ENCODE measurements around the gene SFXN2.
"Not testable (repeated sequence)": the region's sequence is repeated elsewhere in the genome, so short reads cannot be mapped to it uniquely, and the experiment has no call there.

Gene SFXN2

DNA sequence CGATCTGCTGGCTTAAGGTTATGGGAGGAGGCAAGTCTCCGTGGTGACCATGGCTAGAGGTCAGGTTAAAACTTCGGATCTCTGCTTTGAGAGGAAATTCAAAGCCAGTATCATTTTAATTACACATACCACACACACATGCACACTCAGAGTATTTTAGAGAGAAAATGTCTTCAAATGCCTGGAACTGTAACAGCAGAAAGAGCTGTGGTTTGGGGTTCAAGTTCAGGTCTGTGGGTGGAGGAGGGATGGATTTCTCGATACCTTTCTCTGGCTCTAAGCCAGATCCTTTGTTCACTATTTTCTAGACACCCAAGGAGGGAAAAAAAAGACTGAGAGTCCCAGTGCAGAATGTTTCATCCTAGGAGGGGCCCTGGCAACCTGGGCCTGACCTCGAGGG is 32.7 kb upstream of the SFXN2 start:
- TF ChIP-seq, protein P1, sequence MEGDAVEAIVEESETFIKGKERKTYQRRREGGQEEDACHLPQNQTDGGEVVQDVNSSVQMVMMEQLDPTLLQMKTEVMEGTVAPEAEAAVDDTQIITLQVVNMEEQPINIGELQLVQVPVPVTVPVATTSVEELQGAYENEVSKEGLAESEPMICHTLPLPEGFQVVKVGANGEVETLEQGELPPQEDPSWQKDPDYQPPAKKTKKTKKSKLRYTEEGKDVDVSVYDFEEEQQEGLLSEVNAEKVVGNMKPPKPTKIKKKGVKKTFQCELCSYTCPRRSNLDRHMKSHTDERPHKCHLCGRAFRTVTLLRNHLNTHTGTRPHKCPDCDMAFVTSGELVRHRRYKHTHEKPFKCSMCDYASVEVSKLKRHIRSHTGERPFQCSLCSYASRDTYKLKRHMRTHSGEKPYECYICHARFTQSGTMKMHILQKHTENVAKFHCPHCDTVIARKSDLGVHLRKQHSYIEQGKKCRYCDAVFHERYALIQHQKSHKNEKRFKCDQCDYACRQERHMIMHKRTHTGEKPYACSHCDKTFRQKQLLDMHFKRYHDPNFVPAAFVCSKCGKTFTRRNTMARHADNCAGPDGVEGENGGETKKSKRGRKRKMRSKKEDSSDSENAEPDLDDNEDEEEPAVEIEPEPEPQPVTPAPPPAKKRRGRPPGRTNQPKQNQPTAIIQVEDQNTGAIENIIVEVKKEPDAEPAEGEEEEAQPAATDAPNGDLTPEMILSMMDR (IDR thresholded peaks at IDR 0.05; ENCODE audit: borderline replicate concordance, control extremely low read depth, extremely low read depth, insufficient read depth, missing control alignments): no peak
- in situ Hi-C loops (cut with MboI; ENCODE audit: low sequenced_read_pairs, unreplicated experiment): no loop called here
- DNase-seq (ENCODE audit: low spot score): no peak

DNA sequence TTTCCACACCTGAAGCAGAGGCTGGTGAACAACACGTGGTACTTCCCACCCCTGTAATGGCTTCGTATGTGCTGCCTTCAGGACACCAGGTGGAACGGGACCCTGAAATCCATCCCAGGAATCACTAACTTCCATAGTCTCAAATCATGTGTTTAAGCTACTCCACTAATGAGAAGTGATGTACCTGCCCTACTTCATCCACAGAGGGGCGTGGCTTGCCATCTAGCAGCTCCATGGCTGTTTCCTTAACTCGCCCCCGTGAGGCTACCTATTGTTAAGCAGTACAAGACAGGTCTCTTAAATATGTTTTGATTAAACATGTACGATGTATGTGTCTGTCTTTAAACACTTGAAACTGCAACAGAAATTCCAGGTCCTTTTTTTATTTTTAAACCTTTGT is 32.0 kb upstream of the SFXN2 start:
- in situ Hi-C loops (cut with MboI; ENCODE audit: low sequenced_read_pairs, unreplicated experiment): no loop called here
- TF ChIP-seq, protein P1 (IDR thresholded peaks at IDR 0.05; ENCODE audit: borderline replicate concordance, control extremely low read depth, extremely low read depth, insufficient read depth, missing control alignments): no peak
- no peak for DNase-seq (ENCODE audit: low spot score)

DNA sequence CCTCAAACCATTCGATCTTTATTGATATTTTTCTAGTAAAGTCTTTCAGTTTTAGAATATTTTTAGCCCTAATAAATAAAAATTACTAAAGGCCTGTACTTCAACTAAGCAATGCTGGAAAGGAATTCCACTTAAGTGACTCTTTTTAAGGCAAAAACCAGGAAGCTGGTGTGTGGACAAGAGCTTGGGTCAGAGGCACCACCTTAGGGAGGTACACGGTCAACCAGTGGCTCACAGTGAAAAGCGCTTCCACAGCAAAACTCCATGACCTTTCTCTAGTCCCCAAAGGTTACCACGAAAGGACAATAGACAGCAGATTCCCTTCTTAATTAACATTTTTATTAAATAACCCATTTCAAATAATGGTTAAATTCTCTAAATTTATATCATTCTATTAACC is 31.5 kb upstream of the SFXN2 start:
- DNase-seq (ENCODE audit: low spot score): no peak
- TF ChIP-seq, protein P1 (IDR thresholded peaks at IDR 0.05; ENCODE audit: borderline replicate concordance, control extremely low read depth, extremely low read depth, insufficient read depth, missing control alignments): no peak
- in situ Hi-C loops (cut with MboI; ENCODE audit: low sequenced_read_pairs, unreplicated experiment): no loop called here

DNA sequence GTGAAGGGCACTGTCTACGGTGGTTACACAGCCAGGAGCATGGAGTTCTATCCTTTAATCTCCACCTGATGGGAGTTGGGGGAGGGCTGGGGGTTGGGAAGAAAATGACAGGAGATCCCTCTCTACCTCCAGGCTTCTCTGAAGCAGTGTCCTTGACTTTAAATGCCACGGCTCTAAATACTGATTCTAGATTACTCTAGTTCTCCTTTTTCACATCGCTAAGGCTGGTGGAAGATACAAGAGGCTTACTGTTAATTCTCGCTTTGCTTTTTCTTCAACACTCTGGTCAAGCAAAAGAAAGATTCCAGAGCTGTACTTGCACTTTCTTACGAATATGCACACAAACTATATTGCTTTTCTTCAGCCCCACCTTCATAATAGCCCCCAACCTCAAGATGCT is 30.7 kb upstream of the SFXN2 start:
- in situ Hi-C loops (cut with MboI; ENCODE audit: low sequenced_read_pairs, unreplicated experiment): no loop called here

DNA sequence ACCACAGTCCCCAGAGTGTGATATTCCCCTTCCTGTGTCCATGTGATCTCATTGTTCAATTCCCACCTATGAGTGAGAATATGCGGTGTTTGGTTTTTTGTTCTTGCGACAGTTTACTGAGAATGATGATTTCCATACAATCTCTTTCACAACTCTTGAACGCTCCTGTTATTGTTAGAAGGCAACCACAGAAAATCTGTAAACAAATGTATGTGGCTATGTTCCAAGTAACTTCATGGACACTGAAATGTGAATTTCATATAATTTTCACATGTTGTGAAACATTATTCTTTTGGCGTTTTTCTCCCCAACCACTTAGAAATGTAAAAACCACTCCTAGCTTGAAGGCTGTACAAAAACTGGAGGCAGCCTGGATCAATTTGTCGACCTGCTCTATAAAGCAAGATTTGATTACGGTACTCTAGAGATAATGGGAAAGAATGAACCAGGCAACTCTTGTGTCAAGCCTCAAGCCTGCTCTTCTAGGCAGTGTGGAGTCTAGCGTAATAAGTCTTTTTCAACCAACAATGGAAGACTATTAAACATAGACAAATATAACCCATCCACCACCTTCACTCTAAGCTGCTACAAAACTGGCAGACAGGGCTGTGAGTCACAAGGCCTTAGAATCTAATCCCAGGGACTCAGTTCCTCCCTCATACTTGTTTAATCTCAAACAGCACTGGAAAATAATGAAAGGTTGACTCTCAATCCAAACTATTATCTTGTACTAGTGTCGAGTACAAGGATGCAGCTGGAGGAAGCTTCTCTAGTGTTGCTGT is 23.0 kb upstream of the SFXN2 start:
- no peak for DNase-seq (ENCODE audit: low spot score)
- TF ChIP-seq, protein P1 (IDR thresholded peaks at IDR 0.05; ENCODE audit: borderline replicate concordance, control extremely low read depth, extremely low read depth, insufficient read depth, missing control alignments): no peak
- in situ Hi-C loops (cut with MboI; ENCODE audit: low sequenced_read_pairs, unreplicated experiment): no loop called here

More for the DNA sequence above, 30.7 kb upstream of the SFXN2 start:
- DNase-seq (ENCODE audit: low spot score): no peak
- TF ChIP-seq, protein P1 (IDR thresholded peaks at IDR 0.05; ENCODE audit: borderline replicate concordance, control extremely low read depth, extremely low read depth, insufficient read depth, missing control alignments): no peak

DNA sequence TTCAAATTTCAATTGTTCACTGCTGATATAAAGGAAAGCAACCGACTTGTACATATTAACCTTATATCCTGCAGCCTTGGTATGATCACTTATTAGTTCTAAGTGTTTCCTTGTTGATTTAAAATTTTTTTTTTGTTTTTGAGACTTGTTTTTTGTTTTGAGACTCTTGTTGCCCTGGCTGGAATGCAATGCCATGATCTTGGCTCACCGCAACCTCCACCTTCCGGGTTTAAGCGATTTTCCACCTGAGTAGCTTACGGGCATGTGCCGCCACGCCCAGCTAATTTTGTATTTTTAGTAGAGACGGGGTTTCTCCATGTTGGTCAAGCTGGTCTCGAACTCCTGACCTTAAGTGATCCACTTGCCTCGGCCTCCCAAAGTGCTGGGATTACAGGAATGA is 19.0 kb upstream of the SFXN2 start:
- DNase-seq (ENCODE audit: low spot score); in situ Hi-C loops (cut with MboI; ENCODE audit: low sequenced_read_pairs, unreplicated experiment): not testable (repeated sequence)

DNA sequence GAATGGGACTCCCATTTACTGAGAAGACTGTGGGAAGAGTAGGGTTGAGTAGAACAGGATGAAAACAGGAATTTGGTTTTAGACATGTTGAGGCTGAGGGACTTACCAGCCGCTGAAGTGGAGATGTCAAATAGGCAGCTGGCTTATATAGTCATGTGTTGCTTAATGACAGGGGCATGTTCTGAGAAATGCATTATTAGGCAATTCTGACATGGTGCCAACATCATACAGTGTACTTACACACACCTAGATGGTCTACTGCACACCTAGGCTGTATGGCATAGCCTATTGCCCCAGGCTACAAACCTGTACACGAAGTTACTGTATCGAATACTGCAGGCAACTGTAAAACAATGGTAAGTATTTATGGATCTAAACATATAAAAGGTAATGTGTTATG is 17.7 kb upstream of the SFXN2 start:
- in situ Hi-C loops (cut with MboI; ENCODE audit: low sequenced_read_pairs, unreplicated experiment): no loop called here
- TF ChIP-seq, protein P1 (IDR thresholded peaks at IDR 0.05; ENCODE audit: borderline replicate concordance, control extremely low read depth, extremely low read depth, insufficient read depth, missing control alignments): no peak

More for the DNA sequence above, 17.7 kb upstream of the SFXN2 start:
- DNase-seq (ENCODE audit: low spot score): no peak

Data from GM13976 (cell line).